ENCODE data around the gene CLK1. TPM values are rescaled to one million over a fixed set of nuclear protein-coding genes. Genes with fewer than 3 reads are reported as not detected.

CLK1 gene
- total RNA-seq, 4 donors from 2014 or later, result 187 to 265 (median 234) TPM

DNA sequence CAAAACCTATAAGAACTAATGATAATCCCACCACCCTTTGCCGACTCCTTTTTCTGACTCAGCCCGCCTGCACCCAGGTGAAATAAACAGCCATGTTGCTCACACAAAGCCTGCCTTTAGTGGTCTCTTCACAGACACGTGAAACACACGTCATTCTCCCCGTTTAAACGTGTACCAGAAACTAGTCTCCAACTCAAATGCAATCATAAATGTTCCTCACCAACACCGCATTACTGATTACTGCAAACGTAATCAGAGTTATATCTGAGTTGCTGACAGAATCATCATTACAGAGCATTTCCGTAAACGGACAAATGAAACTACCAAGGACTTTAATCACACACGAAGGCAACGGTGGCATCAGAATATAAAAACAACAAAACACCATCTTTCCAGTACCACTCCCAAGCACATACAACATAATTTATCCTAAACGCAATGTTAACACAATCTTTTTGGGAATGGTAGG lies 1.9 kb downstream of the CLK1 start:
- Histone ChIP-seq H3K27me3 (no peaks in the 10 kb centered on the region), H3K4me1 (peaks cover 9 to 17% of the 10 kb centered on the region in 2 donors), H3K27ac (peak overlapping the region; percentile 100), H3K36me3 (no peaks in the 10 kb centered on the region), H3K9me3 (no peaks in the 10 kb centered on the region), H3K4me3 (peak overlapping the region; percentile 97 to 100)
- peak in 1 of 2 donors; percentile 35 for DNase-seq
- intact Hi-C loops (cut with DNase I; ENCODE audit: low total_unique reads), result no loop called here
- TF ChIP-seq CTCF (IDR thresholded peaks at IDR 0.05) (no peak), POLR2A (IDR thresholded peaks at IDR 0.05) (peak; percentile 42 to 83)

- Histone ChIP-seq H3K36me3 (no peaks in the 10 kb centered on the region), H3K4me3 (peak overlapping the region; percentile 97 to 100), H3K4me1 (peaks cover 9 to 17% of the 10 kb centered on the region in 2 donors), H3K9me3 (no peaks in the 10 kb centered on the region), H3K27ac (peak overlapping the region; percentile 100), H3K27me3 (no peaks in the 10 kb centered on the region)
- no peak for DNase-seq
- TF ChIP-seq POLR2A (IDR thresholded peaks at IDR 0.05) (no peak), CTCF (IDR thresholded peaks at IDR 0.05) (no peak)
- intact Hi-C loops (cut with DNase I; ENCODE audit: low total_unique reads), result no loop called here
Measured at GRCh38 chr2:200861617-200862155, 2.8 kb downstream of the CLK1 start.

GRCh38 chr2:200860092-200860795 lies 4.2 kb downstream of the CLK1 start:
- Histone ChIP-seq H3K36me3 (no peaks in the 10 kb centered on the region), H3K4me3 (peak overlapping the region; percentile 1 to 97), H3K27ac (peak overlapping the region; percentile 100), H3K4me1 (peaks cover 9 to 17% of the 10 kb centered on the region in 2 donors), H3K9me3 (no peaks in the 10 kb centered on the region), H3K27me3 (no peaks in the 10 kb centered on the region)
- DNase-seq, result peak in 1 of 2 donors; percentile 34
- no peak for TF ChIP-seq CTCF (IDR thresholded peaks at IDR 0.05)
- TF ChIP-seq POLR2A (IDR thresholded peaks at IDR 0.05), result peak in 1 of 2 donors; percentile 37
- intact Hi-C loops (cut with DNase I; ENCODE audit: low total_unique reads), result no loop called here

GRCh38 chr2:200856806-200857205 lies 7.7 kb downstream of the CLK1 start:
- TF ChIP-seq POLR2A (IDR thresholded peaks at IDR 0.05), result no peak
- no peak for TF ChIP-seq CTCF (IDR thresholded peaks at IDR 0.05)
- Histone ChIP-seq H3K27me3 (no peaks in the 10 kb centered on the region), H3K4me1 (peaks cover 9 to 17% of the 10 kb centered on the region in 2 donors), H3K27ac (no peak overlapping the region), H3K36me3 (no peaks in the 10 kb centered on the region), H3K9me3 (no peaks in the 10 kb centered on the region), H3K4me3 (no peak overlapping the region)
- DNase-seq, result no peak
- intact Hi-C loops (cut with DNase I; ENCODE audit: low total_unique reads), result no loop called here

DNA sequence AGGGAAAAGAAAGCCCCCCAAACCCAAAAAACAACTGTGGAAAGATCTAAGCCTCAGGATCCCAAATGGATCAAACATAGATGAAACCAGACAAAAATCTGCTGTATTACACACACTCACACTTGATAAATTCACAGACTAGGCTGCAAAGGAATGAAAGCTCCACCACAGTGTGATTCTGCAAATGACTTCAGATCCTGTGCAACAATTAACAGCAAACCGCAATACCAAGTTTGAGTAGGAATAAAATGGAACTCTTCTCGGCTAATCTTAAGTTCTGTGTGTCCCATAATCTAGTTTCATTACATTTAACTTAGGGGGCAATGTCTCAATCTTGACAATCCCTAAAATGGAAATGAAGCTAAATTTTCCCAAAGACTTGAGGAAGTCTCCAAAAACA lies 11.9 kb downstream of the CLK1 start:
- H3K36me3 ChIP-seq, result no peaks in the 10 kb centered on the region
- intact Hi-C loops (cut with DNase I; ENCODE audit: low total_unique reads), result no loop called here
- H3K4me3 ChIP-seq, result no peak overlapping the region
- H3K27ac ChIP-seq, result no peak overlapping the region
- no peak for DNase-seq
- no peaks in the 10 kb centered on the region for H3K4me1 ChIP-seq
- TF ChIP-seq POLR2A (IDR thresholded peaks at IDR 0.05), result no peak
- TF ChIP-seq CTCF (IDR thresholded peaks at IDR 0.05), result no peak
- H3K27me3 ChIP-seq, result no peaks in the 10 kb centered on the region
- H3K9me3 ChIP-seq, result no peaks in the 10 kb centered on the region
